HUDEP-2 (cell line): ENCODE results near the gene RAPGEF1.

Experiments used
- DNase-seq, 76 experiments: peaks; one replicate each; lab custom pipeline; 2025; ENCODE audit not compliant: unreplicated experiment in 76 of 76; lab: John Stamatoyannopoulos, UW

Gene RAPGEF1

GRCh38 chr9:131629226-131629500, 110.7 kb downstream of the RAPGEF1 start:
- DNase-seq, result no peak

- DNase-seq, result no peak
These were observed 111.2 kb downstream of the RAPGEF1 start for GRCh38 chr9:131628459-131629225.

- no peak for DNase-seq
These were observed 112.0 kb downstream of the RAPGEF1 start for GRCh38 chr9:131627648-131628458.

GRCh38 chr9:131627326-131627647, 112.6 kb downstream of the RAPGEF1 start:
- no peak for DNase-seq

GRCh38 chr9:131625790-131626670, 113.8 kb downstream of the RAPGEF1 start:
- DNase-seq, result no peak

- no peak for DNase-seq
These were observed 114.4 kb downstream of the RAPGEF1 start for GRCh38 chr9:131625508-131625787.

- no peak for DNase-seq
These were observed 115.0 kb downstream of the RAPGEF1 start for GRCh38 chr9:131624636-131625507.

- no peak for DNase-seq
These were observed 116.1 kb downstream of the RAPGEF1 start for GRCh38 chr9:131623655-131624330.

GRCh38 chr9:131622523-131622922, 117.4 kb downstream of the RAPGEF1 start:
- DNase-seq, result no peak

GRCh38 chr9:131621551-131622358, 118.1 kb downstream of the RAPGEF1 start:
- no peak for DNase-seq

- no peak for DNase-seq
These were observed 118.9 kb downstream of the RAPGEF1 start for GRCh38 chr9:131620764-131621520.

GRCh38 chr9:131619680-131620079, 120.2 kb downstream of the RAPGEF1 start:
- no peak for DNase-seq

GRCh38 chr9:131618785-131619184, 121.1 kb downstream of the RAPGEF1 start:
- DNase-seq, result no peak

- DNase-seq, result peak in 48 of 76 experiments; percentile 5 to 73 (median 35)
These were observed 121.8 kb downstream of the RAPGEF1 start for GRCh38 chr9:131618071-131618479.

- no peak for DNase-seq
These were observed 122.3 kb downstream of the RAPGEF1 start for GRCh38 chr9:131617611-131618010.

- no peak for DNase-seq
These were observed 122.8 kb downstream of the RAPGEF1 start for GRCh38 chr9:131616983-131617604.

- DNase-seq, result no peak
These were observed 125.4 kb downstream of the RAPGEF1 start for GRCh38 chr9:131614340-131614915.

GRCh38 chr9:131613921-131614320, 126.0 kb downstream of the RAPGEF1 start:
- DNase-seq, result no peak
